HFF-Myc (cell line): Measurements from ENCODE around the gene CHP1.
A peak's percentile ranks its signal among the peaks of the same experiment; 100 is the strongest.

ENCODE experiments used
- DNase-seq: peaks from one replicate; pipeline ENCODE4 v3.0.0-alpha.2; 2011; ENCODE audit warnings: low read depth; ENCODE audit errors: extremely low read depth
- H3K4me3 ChIP-seq: replicated peaks from 2 replicates; pipeline ENCODE4 v1.5.1; 2011; ENCODE audit warnings: low read depth, mild to moderate bottlenecking, control low read depth, low read length
- CTCF ChIP-seq: IDR thresholded peaks from 2 replicates; pipeline ENCODE4 v1.5.1; 2012; ENCODE audit warnings: mild to moderate bottlenecking, low read depth, low read length, control low read depth; ENCODE audit errors: missing control alignments

CHP1 gene

GRCh38 chr15:41205315-41205714 lies 25.8 kb upstream of the CHP1 start:
- no peak for TF ChIP-seq CTCF
- no peak for DNase-seq
- no peak overlapping the region for H3K4me3 ChIP-seq

GRCh38 chr15:41207687-41208448 lies 23.2 kb upstream of the CHP1 start:
- TF ChIP-seq CTCF = no peak
- DNase-seq = no peak
- no peak overlapping the region for H3K4me3 ChIP-seq

GRCh38 chr15:41215708-41216107 lies 15.4 kb upstream of the CHP1 start:
- DNase-seq = no peak
- H3K4me3 ChIP-seq = no peak overlapping the region
- no peak for TF ChIP-seq CTCF

- DNase-seq = no peak
- no peak overlapping the region for H3K4me3 ChIP-seq
- no peak for TF ChIP-seq CTCF
These were observed 12.2 kb upstream of the CHP1 start for GRCh38 chr15:41218851-41219250.

- H3K4me3 ChIP-seq = no peak overlapping the region
- no peak for DNase-seq
These were observed 11.7 kb upstream of the CHP1 start for GRCh38 chr15:41219381-41219780.

GRCh38 chr15:41230345-41230649 lies 771 bp upstream of the CHP1 start:
- TF ChIP-seq CTCF = no peak
- peak overlapping the region; percentile 63 for H3K4me3 ChIP-seq
- DNase-seq = no peak

More at GRCh38 chr15:41219381-41219780, 11.7 kb upstream of the CHP1 start:
- no peak for TF ChIP-seq CTCF

GRCh38 chr15:41231422-41232226 lies 556 bp downstream of the CHP1 start:
- no peak for DNase-seq
- TF ChIP-seq CTCF = no peak
- peak overlapping the region; percentile 63 for H3K4me3 ChIP-seq
